Measurements from ENCODE around the gene CCDC14. TPM values are rescaled to one million over a fixed set of nuclear protein-coding genes. Genes with fewer than 3 reads are reported as not detected.
"Not testable (repeated sequence)": the region's sequence is repeated elsewhere in the genome, so short reads cannot be mapped to it uniquely, and the experiment has no call there.

CCDC14 gene, protein sequence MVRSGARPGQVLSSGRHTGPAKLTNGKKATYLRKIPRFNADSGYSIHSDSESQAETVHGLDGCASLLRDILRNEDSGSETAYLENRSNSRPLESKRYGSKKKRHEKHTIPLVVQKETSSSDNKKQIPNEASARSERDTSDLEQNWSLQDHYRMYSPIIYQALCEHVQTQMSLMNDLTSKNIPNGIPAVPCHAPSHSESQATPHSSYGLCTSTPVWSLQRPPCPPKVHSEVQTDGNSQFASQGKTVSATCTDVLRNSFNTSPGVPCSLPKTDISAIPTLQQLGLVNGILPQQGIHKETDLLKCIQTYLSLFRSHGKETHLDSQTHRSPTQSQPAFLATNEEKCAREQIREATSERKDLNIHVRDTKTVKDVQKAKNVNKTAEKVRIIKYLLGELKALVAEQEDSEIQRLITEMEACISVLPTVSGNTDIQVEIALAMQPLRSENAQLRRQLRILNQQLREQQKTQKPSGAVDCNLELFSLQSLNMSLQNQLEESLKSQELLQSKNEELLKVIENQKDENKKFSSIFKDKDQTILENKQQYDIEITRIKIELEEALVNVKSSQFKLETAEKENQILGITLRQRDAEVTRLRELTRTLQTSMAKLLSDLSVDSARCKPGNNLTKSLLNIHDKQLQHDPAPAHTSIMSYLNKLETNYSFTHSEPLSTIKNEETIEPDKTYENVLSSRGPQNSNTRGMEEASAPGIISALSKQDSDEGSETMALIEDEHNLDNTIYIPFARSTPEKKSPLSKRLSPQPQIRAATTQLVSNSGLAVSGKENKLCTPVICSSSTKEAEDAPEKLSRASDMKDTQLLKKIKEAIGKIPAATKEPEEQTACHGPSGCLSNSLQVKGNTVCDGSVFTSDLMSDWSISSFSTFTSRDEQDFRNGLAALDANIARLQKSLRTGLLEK
- total RNA-seq (2014; rRNA removed; shearing (Covaris generic)) = 30.5 and 33.0 TPM in 2 replicates

DNA sequence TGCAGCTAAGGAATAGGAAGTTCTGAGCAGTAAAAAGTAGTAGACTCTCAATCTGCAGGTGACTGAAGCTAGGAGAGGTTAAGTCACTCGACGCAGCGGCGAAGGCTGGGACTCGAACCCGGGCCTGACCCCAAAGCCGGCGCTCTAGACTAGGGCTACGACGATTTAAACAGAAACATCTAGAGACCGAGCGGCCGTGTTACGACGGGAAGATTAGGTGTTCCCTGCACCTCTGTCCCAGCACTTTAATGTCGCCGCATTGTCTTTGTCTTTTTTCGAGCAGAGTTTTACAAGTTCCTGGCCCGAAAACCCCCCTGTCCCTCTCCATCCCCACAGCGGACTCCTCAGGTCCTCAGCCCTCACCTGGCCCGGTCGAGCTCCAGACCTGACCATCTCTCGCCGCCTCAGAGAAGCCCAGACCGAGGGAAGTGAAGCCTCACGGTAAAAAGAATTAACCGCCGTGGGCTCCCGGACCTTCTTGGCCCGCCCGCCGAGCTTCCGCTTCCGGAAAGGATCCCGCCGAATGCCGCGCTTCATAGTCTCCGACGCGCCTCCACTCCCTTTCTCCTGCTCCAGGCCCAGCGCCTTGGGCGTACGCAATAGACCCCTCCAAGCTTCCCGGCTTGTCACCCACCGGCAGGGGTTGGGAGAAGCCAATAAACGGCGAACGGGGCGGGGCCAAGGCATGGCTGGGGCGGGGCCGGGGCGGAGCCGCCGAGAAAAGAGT, at the start of gene CCDC14:
TSS of gene CCDC14 (minus strand) at position 449 of the 727 bp plus-strand sequence. CDS start at position 393, 56 bp downstream.
- DNase-seq (ENCODE audit: low spot score) = peak; percentile 98

- not testable (repeated sequence) for DNase-seq (ENCODE audit: low spot score)
Observed at GRCh38 chr3:124008321-124008720, 47.3 kb upstream of the CCDC14 start.

DNA sequence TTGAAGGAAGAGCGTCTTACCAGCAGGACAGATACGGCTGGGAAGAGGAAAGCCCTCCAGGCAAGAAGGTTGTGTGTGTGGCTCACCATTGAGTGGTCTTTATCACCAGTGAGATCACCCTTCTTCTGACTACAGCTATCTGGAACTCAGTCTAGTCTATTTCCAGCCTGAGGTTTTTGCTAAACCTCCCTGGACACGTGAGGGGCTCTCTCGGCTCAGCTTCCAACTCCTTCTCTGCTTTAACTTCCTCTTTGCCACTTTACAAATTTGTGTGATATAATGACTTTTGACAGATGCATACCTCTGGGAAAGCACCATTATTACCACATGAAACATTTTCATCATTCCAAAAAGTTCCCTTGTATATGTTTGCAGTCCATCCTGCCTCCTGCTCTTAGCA, 46.2 kb upstream of the CCDC14 start:
- no peak for DNase-seq (ENCODE audit: low spot score)

DNA sequence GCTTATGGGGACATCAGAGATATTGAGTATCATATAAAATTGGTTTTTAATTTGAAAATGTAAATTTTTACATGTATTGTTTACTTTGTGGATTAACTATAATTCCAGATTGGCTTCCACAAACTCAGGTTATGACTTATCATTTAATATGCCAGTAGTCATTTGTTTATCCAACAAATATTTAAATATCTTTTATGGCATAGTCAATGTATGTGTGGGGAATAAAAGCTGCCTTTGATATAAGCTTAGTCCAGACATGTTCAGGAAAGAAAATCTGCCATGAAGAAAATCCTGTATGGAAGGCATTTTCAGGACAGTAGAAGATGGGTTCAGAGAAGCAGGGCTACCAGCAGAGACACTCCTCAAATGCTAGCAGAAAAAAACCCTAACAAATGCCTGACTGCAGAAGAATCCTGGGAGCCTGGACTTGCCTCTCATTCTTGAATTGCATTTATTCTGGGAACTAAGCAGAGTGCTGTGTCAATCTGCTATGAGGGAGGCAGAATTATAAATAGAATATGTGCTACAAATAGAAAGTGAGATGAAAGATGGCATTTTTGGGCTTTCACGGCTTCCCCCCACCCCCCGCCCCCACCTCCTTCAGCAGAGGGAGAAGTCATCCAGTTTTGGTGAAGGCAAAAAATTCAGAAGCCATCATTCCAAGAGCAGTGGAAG, 41.5 kb upstream of the CCDC14 start:
- not testable (repeated sequence) for DNase-seq (ENCODE audit: low spot score)

- not testable (repeated sequence) for DNase-seq (ENCODE audit: low spot score)
Observed at GRCh38 chr3:124001366-124001765, 40.3 kb upstream of the CCDC14 start.

DNA sequence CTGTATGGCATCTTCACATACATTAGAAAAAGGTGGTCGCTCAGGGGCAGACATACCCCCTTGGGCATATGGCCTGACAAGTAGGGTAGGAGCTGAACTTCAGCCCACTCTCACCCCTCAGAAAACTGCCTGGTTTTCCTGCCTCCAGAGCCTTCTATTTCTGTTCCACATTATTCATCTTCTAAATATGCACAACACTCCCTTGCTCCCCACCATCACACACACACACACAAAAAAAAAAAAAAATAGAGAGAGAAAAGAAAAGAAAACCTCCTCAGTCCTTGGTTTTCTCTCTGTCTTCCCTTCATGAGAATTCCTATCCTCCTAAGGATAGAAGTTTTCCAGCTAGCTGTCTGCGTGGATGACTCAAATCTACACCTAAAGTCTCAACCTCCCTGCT, 36.5 kb upstream of the CCDC14 start:
- DNase-seq (ENCODE audit: low spot score) = no peak

GRCh38 chr3:123993818-123994217, 32.8 kb upstream of the CCDC14 start:
- DNase-seq (ENCODE audit: low spot score) = no peak

GRCh38 chr3:123991730-123992588, 30.9 kb upstream of the CCDC14 start, which contains the start of gene ROPN1:
Gene ROPN1, minus strand, starts transcription at chr3:123992124. Its CDS starts 11,643 bp downstream, at chr3:123980481.
- not testable (repeated sequence) for DNase-seq (ENCODE audit: low spot score)

DNA sequence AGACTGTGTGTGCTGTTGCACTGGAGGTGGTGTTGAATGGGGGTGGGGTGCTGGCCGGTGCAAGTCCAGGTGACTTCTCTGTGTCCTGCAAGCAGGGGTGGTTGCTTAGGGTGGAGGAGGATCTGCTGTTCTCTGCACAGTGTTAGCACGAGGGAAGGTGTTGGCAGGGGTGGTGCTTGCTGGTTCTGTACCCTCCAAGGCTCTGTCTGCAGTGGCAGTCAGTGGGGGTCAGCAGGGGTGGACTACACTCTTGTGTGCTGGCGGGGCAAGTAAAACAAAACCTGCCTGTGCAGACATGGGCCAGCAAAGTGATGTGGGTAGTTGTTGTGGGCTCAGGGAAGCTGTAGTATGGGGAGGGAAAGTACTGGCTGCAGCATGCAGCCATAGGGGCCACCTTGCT, 25.4 kb upstream of the CCDC14 start:
- DNase-seq (ENCODE audit: low spot score) = no peak

- DNase-seq (ENCODE audit: low spot score) = no peak
Observed at GRCh38 chr3:123984957-123985356, 23.9 kb upstream of the CCDC14 start.

- no peak for DNase-seq (ENCODE audit: low spot score)
Observed at GRCh38 chr3:123984350-123984749, 23.3 kb upstream of the CCDC14 start.

- DNase-seq (ENCODE audit: low spot score) = not testable (repeated sequence)
Observed at GRCh38 chr3:123981317-123981716, 20.3 kb upstream of the CCDC14 start.

DNA sequence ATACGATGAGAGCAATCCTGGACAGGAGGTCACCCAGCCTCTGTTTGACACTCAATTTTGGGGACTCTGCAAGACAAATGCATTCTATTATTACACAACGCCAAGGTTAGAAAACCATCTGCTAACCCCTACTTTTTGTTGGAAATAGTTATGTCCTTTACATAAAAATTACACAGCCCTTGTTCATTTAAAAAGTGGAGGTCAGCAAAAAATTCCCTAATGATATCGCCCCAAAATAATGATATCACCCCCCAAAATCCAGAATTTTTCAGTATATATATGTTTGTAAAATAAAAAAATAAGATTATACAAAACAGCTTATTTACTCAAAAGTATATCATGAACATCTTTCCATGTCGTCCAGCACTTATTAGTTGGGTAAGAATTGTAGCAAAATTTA, 19.5 kb upstream of the CCDC14 start:
- no peak for DNase-seq (ENCODE audit: low spot score)

GRCh38 chr3:123979525-123980501, 18.8 kb upstream of the CCDC14 start:
- peak; percentile 54 for DNase-seq (ENCODE audit: low spot score)

- not testable (repeated sequence) for DNase-seq (ENCODE audit: low spot score)
Observed at GRCh38 chr3:123976904-123977303, 15.9 kb upstream of the CCDC14 start.

DNA sequence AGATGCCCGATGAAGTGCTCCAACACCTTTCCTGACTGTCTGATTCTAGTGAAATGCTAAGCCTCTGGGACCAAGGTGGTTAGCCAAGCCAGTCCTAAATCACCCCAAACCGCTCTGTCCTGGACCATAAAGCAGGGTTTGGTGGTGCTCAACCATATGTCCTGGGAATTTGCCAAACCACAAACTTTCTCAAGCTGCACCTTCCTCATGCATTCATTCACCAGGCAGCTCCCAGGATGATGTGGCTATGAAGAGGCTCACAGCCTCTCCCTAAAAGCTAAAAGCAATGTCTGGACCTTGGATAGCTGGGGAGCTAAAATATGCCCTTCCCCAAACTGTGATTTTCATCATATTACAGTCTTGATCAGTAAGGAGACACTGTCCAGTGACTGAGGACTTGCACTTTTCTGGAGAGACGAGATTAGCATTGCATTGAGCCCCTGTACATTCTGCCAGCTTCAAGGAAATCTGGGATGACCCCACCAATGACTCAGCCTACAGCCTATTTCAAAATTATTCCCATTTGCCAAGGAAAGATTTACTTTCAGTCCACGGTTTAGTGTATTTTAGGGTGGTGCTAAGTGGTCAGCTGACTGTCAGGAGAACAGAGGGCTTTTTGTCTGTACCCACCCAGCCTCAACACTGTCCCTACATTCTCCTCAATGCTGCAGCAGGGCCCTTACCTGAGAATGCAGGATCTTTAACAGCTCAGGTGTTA, 15.3 kb upstream of the CCDC14 start:
- peak; percentile 60 for DNase-seq (ENCODE audit: low spot score)

DNA sequence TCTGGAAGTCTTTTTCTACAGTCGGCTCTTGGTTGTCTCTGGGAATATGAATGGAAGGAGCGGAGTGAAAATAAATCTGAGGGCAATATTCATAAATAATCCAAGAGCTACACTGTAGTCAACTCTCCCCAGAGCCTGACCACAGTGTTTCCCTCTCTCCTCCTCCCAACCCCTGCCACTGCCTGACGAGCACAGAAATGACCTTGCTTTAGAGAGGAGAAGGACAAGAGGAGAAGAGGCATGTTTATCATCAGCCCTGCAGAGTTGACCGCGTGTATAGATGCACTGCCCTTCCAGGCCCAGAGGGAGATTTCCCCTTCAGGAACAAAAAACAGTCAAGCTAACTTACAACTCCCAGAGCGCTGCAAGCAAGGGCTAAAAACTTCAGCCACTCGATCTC, 14.0 kb upstream of the CCDC14 start:
- not testable (repeated sequence) for DNase-seq (ENCODE audit: low spot score)

DNA sequence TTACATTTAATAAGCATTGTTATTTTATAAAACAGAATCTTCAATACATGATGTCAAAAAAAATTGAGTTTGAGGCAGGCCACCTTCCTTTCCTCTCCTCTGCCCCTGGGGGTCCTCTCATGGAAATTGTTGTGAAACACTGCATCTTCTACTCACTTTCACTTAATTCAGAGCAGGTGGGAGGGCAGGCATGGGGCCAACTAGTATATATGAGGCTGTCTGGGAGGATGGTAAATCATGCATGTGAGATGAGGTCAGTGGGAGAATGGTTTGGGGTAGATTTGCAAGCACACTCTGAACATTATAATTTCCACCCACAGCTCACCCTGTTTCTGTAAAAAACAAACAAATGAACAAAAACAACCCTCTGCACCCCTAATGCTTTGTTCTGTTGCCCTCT, 10.4 kb upstream of the CCDC14 start:
- DNase-seq (ENCODE audit: low spot score) = no peak

All from HT-29 (cell line).